SU-DHL-6 (cell line): ENCODE results near the gene OR2J1.

Experiments
- H2AFZ ChIP-seq: fragments of 200-600 bp; sonication (generic); 2 replicates; pipeline ENCODE4 v1.6.1; 2014; ENCODE audit warnings: low read depth, mild to moderate bottlenecking, moderate library complexity, mixed read lengths, antibody characterized with exemption, low read length; ENCODE audit not compliant: severe bottlenecking
- H3F3A ChIP-seq: fragments of 200-600 bp; shearing (Covaris generic); 2 replicates; pipeline ENCODE4 v1.6.0; 2016; ENCODE audit warnings: antibody characterized with exemption, mild to moderate bottlenecking; ENCODE audit not compliant: insufficient read depth
- H3K27ac ChIP-seq: fragments of 200-600 bp; sonication (generic); 2 replicates; pipeline ENCODE4 v1.5.1; 2016; ENCODE audit warnings: low read depth, mild to moderate bottlenecking, low read length, moderate library complexity, mixed read lengths
- H3K27me3 ChIP-seq: fragments of 200-600 bp; sonication (generic), shearing (Covaris generic); 2 replicates; pipeline ENCODE4 v1.6.0; 2014; ENCODE audit warnings: mild to moderate bottlenecking, low read length
- H3K36me3 ChIP-seq: fragments of 200-600 bp; sonication (generic); 2 replicates; pipeline ENCODE4 v1.6.1; 2014; ENCODE audit warnings: mild to moderate bottlenecking, low read length, mixed read lengths
- H3K4me2 ChIP-seq: fragments of 300-600, 200-600 bp; shearing (Covaris generic), sonication (generic); 2 replicates; pipeline ENCODE4 v1.6.0; 2014; ENCODE audit warnings: low read length, low read depth, mild to moderate bottlenecking; ENCODE audit not compliant: poor library complexity, severe bottlenecking
- H3K4me3 ChIP-seq: fragments of 200-600 bp; sonication (generic); 2 replicates; pipeline ENCODE4 v1.5.1; 2014; ENCODE audit warnings: antibody characterized with exemption, low read length, mild to moderate bottlenecking, mixed read lengths; ENCODE audit not compliant: insufficient read depth, poor library complexity, severe bottlenecking
- H3K79me2 ChIP-seq: fragments of 200-600 bp; sonication (generic); 2 replicates; pipeline ENCODE4 v1.6.1; 2014; ENCODE audit warnings: mild to moderate bottlenecking, low read length, moderate library complexity; ENCODE audit not compliant: insufficient read depth
- H3K9ac ChIP-seq: fragments of 200-600 bp; sonication (generic); 2 replicates; pipeline ENCODE4 v1.7.0; 2014; ENCODE audit warnings: mild to moderate bottlenecking, low read length
- H3K9me2 ChIP-seq: fragments of 200-600 bp; sonication (generic); replicated peaks from 2 replicates; pipeline ENCODE4 v1.6.1; 2014; ENCODE audit warnings: low read length; ENCODE audit not compliant: insufficient read depth
- H3K9me3 ChIP-seq: fragments of 200-600 bp; sonication (generic); 2 replicates; pipeline ENCODE4 v1.6.1; 2014; ENCODE audit warnings: low read length, mixed read lengths; ENCODE audit not compliant: insufficient read depth
- H4K20me1 ChIP-seq: fragments of 200-600 bp; sonication (generic); 2 replicates; pipeline ENCODE4 v1.6.1; 2014; ENCODE audit warnings: low read depth, mild to moderate bottlenecking, antibody characterized with exemption, low read length, moderate library complexity, mixed read lengths
- CTCF ChIP-seq: fragments of 200-600 bp; sonication (generic); IDR thresholded peaks from one replicate; pipeline ENCODE4 v1.5.1; 2017; ENCODE audit warnings: antibody characterized with exemption, mild to moderate bottlenecking, low read length, moderate library complexity; ENCODE audit not compliant: insufficient read depth, poor library complexity, severe bottlenecking
- EZH2phosphoT487 ChIP-seq: fragments of 200-600 bp; sonication (generic), shearing (Covaris generic); conservative IDR thresholded peaks from 2 replicates; pipeline ENCODE4 v1.6.1; 2018; ENCODE audit warnings: mild to moderate bottlenecking, antibody characterized with exemption, low read length, moderate library complexity, mixed read lengths

Gene OR2J1

DNA sequence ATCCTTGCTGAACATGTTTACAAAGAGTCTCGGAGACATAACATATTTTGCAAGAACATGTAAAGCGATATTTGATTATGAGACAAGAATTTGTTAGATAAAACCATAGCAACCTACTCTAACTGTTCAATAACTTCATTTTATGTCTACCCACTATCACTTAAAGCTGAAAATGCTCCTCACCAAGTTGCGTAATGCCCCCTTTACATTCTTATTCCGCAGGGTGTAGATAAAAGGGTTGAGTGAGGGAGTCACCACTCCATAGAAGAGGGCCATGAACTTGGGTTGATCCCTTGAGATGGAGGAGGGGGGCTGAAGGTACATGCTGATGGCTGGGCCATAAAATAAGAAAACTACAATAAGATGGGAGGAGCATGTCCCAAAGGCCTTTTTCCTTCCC, 38.4 kb downstream of the OR2J1 start:
- peaks cover 5% of the 10 kb centered on the region; the same call in 1 of the 2 replicates for H3K9me3 ChIP-seq
- TF ChIP-seq EZH2phosphoT487 (no peak), CTCF (no peak)
- H4K20me1 ChIP-seq: no peaks in the 10 kb centered on the region; the same call in 1 of the 2 replicates
- H3K36me3 ChIP-seq: no peaks in the 10 kb centered on the region
- H3K27ac ChIP-seq: no peak overlapping the region
- H3F3A ChIP-seq: no peaks in the 10 kb centered on the region
- no peak overlapping the region for H2AFZ ChIP-seq
- H3K27me3 ChIP-seq: no peaks in the 10 kb centered on the region
- no peak overlapping the region for H3K4me3 ChIP-seq
- H3K4me2 ChIP-seq: no peak overlapping the region
- no peak overlapping the region for H3K9ac ChIP-seq
- H3K79me2 ChIP-seq: no peaks in the 10 kb centered on the region
- no peaks in the 10 kb centered on the region for H3K9me2 ChIP-seq

DNA sequence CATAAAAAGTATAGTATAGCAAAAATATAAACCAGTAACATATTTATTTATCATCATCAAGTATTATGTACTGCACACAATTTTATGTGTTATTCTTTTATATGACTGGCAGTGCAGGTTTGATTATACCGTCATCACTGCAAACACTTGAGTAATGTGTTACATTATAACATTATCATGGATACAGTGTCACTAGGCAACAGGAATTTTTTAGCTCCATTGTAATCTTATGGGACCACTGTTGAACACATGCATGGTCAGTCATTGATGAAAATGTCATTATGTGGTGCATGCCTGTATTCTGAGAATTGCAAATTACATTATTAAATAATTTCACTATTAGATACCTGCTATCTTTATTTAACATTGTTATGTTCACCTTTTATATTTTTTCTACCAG, 42.3 kb downstream of the OR2J1 start:
- Histone ChIP-seq H3K27me3 (no peaks in the 10 kb centered on the region), H3K27ac (no peak overlapping the region), H3F3A (no peaks in the 10 kb centered on the region)

GRCh38 chr6:29142309-29142708, 43.0 kb downstream of the OR2J1 start:
- Histone ChIP-seq H3K27ac (no peak overlapping the region), H4K20me1 (no peaks in the 10 kb centered on the region), H3F3A (no peaks in the 10 kb centered on the region), H3K9me2 (no peaks in the 10 kb centered on the region), H3K9me3 (peaks cover 14% of the 10 kb centered on the region; the same call in 1 of the 2 replicates), H3K4me2 (no peak overlapping the region), H3K79me2 (no peaks in the 10 kb centered on the region), H2AFZ (no peak overlapping the region), H3K4me3 (no peak overlapping the region), H3K36me3 (no peaks in the 10 kb centered on the region), H3K27me3 (no peaks in the 10 kb centered on the region), H3K9ac (no peak overlapping the region)
- TF ChIP-seq CTCF (no peak), EZH2phosphoT487 (no peak)

More for the DNA sequence above, 42.3 kb downstream of the OR2J1 start:
- Histone ChIP-seq H3K4me3 (no peak overlapping the region), H3K9ac (no peak overlapping the region), H3K36me3 (no peaks in the 10 kb centered on the region), H3K9me3 (peaks cover 14% of the 10 kb centered on the region; the same call in 1 of the 2 replicates), H3K4me2 (no peak overlapping the region), H2AFZ (no peak overlapping the region), H4K20me1 (no peaks in the 10 kb centered on the region), H3K9me2 (no peaks in the 10 kb centered on the region), H3K79me2 (no peaks in the 10 kb centered on the region)
- no peak for TF ChIP-seq CTCF
- no peak for TF ChIP-seq EZH2phosphoT487
